ENCODE data around the gene ADAM30.

DNA sequence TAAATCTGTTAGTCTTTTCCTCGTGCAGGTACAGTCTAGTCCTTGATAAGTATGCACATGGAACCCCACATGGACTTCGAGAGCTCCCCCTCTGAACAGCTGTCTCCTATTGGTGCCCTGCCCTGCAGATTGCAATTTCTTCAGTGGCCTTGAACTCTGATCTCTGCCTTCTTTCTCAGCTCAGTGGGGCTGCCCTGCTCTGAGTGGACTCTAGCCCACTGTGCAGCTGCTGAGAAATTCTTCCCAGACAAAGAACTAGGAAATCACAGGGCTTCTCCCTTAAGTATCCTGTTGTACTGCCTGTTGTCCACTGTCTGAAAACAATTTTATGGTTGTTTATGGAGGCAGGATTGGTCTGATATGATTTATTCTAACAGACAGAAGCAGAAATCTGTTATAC lies 38.2 kb downstream of the ADAM30 start:
- TF ChIP-seq POLR2A (IDR thresholded peaks at IDR 0.05; ENCODE audit: low read depth, low read length) (no peak), POLR2AphosphoS5 (IDR thresholded peaks at IDR 0.05; ENCODE audit: low read depth, low read length) (no peak), SPI1 (IDR thresholded peaks at IDR 0.05; ENCODE audit: low read depth, low read length) (no peak), POU2F2 (IDR thresholded peaks at IDR 0.05; ENCODE audit: low read depth, low read length) (no peak), TAF1 (IDR thresholded peaks at IDR 0.05; ENCODE audit: low read depth, low read length) (no peak), PAX5 (IDR thresholded peaks at IDR 0.05; ENCODE audit: insufficient read depth, low read length, severe bottlenecking) (no peak)

Data from GM12891 (cell line).